ENCODE data around the gene C2orf76.

The C2orf76 gene

GRCh38 chr2:119337749-119338148 lies 28.9 kb downstream of the C2orf76 start:
- DNase-seq: no peak

- no peak for DNase-seq
Observed at GRCh38 chr2:119333833-119334232, 32.8 kb downstream of the C2orf76 start.

- DNase-seq: no peak
Observed at GRCh38 chr2:119333360-119333759, 33.3 kb downstream of the C2orf76 start.

GRCh38 chr2:119332953-119333352 lies 33.7 kb downstream of the C2orf76 start:
- no peak for DNase-seq

GRCh38 chr2:119327431-119327830 lies 39.2 kb downstream of the C2orf76 start:
- DNase-seq: no peak

GRCh38 chr2:119326938-119327337 lies 39.7 kb downstream of the C2orf76 start:
- peak; percentile 83 for DNase-seq

- DNase-seq: no peak
Observed at GRCh38 chr2:119324685-119325270, 41.9 kb downstream of the C2orf76 start.

GRCh38 chr2:119323459-119323858 lies 43.2 kb downstream of the C2orf76 start:
- DNase-seq: no peak

GRCh38 chr2:119319593-119319992 lies 47.0 kb downstream of the C2orf76 start:
- no peak for DNase-seq

GRCh38 chr2:119317554-119317953 lies 49.1 kb downstream of the C2orf76 start:
- no peak for DNase-seq

GRCh38 chr2:119316066-119316465 lies 50.6 kb downstream of the C2orf76 start:
- DNase-seq: no peak

GRCh38 chr2:119315241-119315925 lies 51.3 kb downstream of the C2orf76 start:
- DNase-seq: no peak

- no peak for DNase-seq
Observed at GRCh38 chr2:119311831-119312230, 54.8 kb downstream of the C2orf76 start.

- no peak for DNase-seq
Observed at GRCh38 chr2:119311371-119311770, 55.3 kb downstream of the C2orf76 start.

- no peak for DNase-seq
Observed at GRCh38 chr2:119308793-119309330, 57.8 kb downstream of the C2orf76 start.

- no peak for DNase-seq
Observed at GRCh38 chr2:119307419-119308140, 59.1 kb downstream of the C2orf76 start.

GRCh38 chr2:119306196-119306590 lies 60.4 kb downstream of the C2orf76 start:
- DNase-seq: no peak

- DNase-seq: no peak
Observed at GRCh38 chr2:119305497-119306195, 61.0 kb downstream of the C2orf76 start.

- DNase-seq: no peak
Observed at GRCh38 chr2:119304847-119305246, 61.8 kb downstream of the C2orf76 start.

GRCh38 chr2:119301413-119301812 lies 65.2 kb downstream of the C2orf76 start:
- no peak for DNase-seq

- DNase-seq: no peak
Observed at GRCh38 chr2:119295688-119296375, 70.8 kb downstream of the C2orf76 start.

- DNase-seq: no peak
Observed at GRCh38 chr2:119294671-119295070, 72.0 kb downstream of the C2orf76 start.

GRCh38 chr2:119293900-119294299 lies 72.7 kb downstream of the C2orf76 start:
- DNase-seq: no peak
